Measurements from ENCODE around the gene TLCD1.

TLCD1 gene

DNA sequence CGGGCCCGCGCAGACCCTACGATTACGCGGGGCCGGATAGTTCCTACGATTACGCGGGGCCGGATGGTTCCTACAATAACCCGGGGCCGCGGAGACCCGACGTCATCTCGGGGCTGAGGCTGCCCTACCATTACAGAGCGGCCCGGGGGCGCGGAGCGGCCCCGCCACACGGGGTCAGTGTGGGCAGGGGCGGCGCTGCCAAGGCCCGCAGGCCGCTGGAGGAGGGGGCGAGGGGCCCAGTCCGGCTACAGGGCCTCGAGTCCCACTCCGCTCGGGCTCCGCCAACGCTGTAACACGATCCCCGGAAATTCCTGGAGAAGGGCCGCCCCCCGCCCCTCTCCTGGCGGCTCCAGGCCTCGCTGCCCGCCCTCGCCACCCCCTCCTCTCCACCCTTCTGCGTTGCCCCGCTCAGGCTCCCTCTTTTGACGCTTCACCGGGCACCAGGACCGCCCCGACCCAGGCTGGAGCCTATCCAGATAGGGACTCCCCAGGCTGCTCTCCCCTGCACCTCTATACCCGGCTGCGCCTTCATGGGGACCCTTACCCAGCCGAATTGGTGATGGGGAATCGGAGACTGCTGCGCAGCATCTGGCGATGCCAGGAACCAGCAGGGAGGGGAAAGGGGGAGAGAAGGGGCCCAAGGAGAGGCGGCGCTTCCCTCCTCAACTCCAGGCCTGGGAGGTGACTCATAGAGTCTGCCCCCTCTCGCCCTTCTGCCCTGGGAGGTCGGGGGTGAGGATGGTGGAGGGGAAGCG lies 8.3 kb downstream of the TLCD1 start, which contains the start of gene RAB34:
RAB34 (minus strand) TSS at position 291 of the 755 bp plus-strand sequence. CDS start 602 bp downstream, outside the sequence.
- peak within 1 kb of the TSS; percentile 88 for H3K4me2 ChIP-seq (ENCODE audit: low read length)
- peaks cover 18% of the 10 kb centered on the region for H3K4me1 ChIP-seq
- H3K9me3 ChIP-seq (ENCODE audit: control insufficient read depth, low read length): no peaks in the 10 kb centered on the region
- H3K4me3 ChIP-seq (ENCODE audit: low read depth, low read length): peak within 1 kb of the TSS; percentile 67
- peak within 1 kb of the TSS; percentile 93 for H2AFZ ChIP-seq
- peak within 1 kb of the TSS; percentile 62 for H3K9ac ChIP-seq
- no peaks in the 10 kb centered on the region for H3K36me3 ChIP-seq (ENCODE audit: control insufficient read depth, insufficient read depth, low read length)
- peak within 1 kb of the TSS; percentile 86 for H3K27ac ChIP-seq
- H3K27me3 ChIP-seq (ENCODE audit: control insufficient read depth, insufficient read depth, low read length): no peaks in the 10 kb centered on the region
- H3K79me2 ChIP-seq: peaks cover 8% of the 10 kb centered on the region
- peak; percentile 33 for TF ChIP-seq CTCF (IDR thresholded peaks at IDR 0.05)

GRCh38 chr17:28716740-28717577 lies 9.1 kb downstream of the TLCD1 start:
- peaks cover 15% of the 10 kb centered on the region for H3K4me1 ChIP-seq
- peak overlapping the region; percentile 67 for H3K4me3 ChIP-seq (ENCODE audit: low read depth, low read length)
- TF ChIP-seq CTCF (IDR thresholded peaks at IDR 0.05): no peak
- peaks cover 8% of the 10 kb centered on the region for H3K79me2 ChIP-seq
- no peaks in the 10 kb centered on the region for H3K27me3 ChIP-seq (ENCODE audit: control insufficient read depth, insufficient read depth, low read length)
- peak overlapping the region; percentile 62 for H3K9ac ChIP-seq
- H3K4me2 ChIP-seq (ENCODE audit: low read length): peak overlapping the region; percentile 88
- no peaks in the 10 kb centered on the region for H3K36me3 ChIP-seq (ENCODE audit: control insufficient read depth, insufficient read depth, low read length)
- peak overlapping the region; percentile 86 for H3K27ac ChIP-seq
- H2AFZ ChIP-seq: peak overlapping the region; percentile 93
- H3K9me3 ChIP-seq (ENCODE audit: control insufficient read depth, low read length): no peaks in the 10 kb centered on the region

- Histone ChIP-seq H3K27me3 (ENCODE audit: control insufficient read depth, insufficient read depth, low read length) (no peaks in the 10 kb centered on the region), H3K9ac (no peak overlapping the region), H3K36me3 (ENCODE audit: control insufficient read depth, insufficient read depth, low read length) (no peaks in the 10 kb centered on the region), H3K4me3 (ENCODE audit: low read depth, low read length) (no peak overlapping the region), H2AFZ (no peak overlapping the region), H3K4me2 (ENCODE audit: low read length) (no peak overlapping the region), H3K4me1 (peaks cover 9% of the 10 kb centered on the region), H3K9me3 (ENCODE audit: control insufficient read depth, low read length) (no peaks in the 10 kb centered on the region), H3K79me2 (peaks cover 3% of the 10 kb centered on the region), H3K27ac (no peak overlapping the region)
- TF ChIP-seq CTCF (IDR thresholded peaks at IDR 0.05): no peak
These were observed 10.8 kb downstream of the TLCD1 start for GRCh38 chr17:28715217-28715616.

DNA sequence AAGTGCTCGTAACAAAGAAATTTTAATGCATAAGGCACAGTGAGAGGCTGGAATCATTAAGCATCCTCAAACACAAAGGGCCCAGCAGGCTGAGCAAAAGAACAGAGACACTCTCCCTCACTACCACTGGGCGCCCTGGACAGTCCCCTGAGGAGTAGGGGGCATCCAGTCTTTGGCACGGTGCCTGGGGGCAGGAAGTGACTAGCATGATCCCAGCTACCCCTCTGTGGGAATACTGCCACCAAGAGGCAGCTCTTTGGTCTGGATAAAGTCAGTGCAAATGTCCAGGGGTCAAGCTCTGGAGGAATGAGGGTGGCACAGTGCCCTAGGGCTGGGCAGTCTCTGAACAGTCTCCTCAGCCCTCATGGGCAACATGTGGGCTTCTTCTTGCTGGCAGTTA lies 11.8 kb downstream of the TLCD1 start:
- Histone ChIP-seq H3K4me1 (peaks cover 8% of the 10 kb centered on the region), H3K9me3 (ENCODE audit: control insufficient read depth, low read length) (no peaks in the 10 kb centered on the region), H3K27me3 (ENCODE audit: control insufficient read depth, insufficient read depth, low read length) (no peaks in the 10 kb centered on the region), H2AFZ (no peak overlapping the region), H3K79me2 (no peaks in the 10 kb centered on the region), H3K27ac (no peak overlapping the region), H3K4me3 (ENCODE audit: low read depth, low read length) (no peak overlapping the region), H3K36me3 (ENCODE audit: control insufficient read depth, insufficient read depth, low read length) (no peaks in the 10 kb centered on the region), H3K9ac (no peak overlapping the region), H3K4me2 (ENCODE audit: low read length) (no peak overlapping the region)
- no peak for TF ChIP-seq CTCF (IDR thresholded peaks at IDR 0.05)

Data from parathyroid adenoma (tissue), 2 donors.